ENCODE measurements around the gene CD55.

DNA sequence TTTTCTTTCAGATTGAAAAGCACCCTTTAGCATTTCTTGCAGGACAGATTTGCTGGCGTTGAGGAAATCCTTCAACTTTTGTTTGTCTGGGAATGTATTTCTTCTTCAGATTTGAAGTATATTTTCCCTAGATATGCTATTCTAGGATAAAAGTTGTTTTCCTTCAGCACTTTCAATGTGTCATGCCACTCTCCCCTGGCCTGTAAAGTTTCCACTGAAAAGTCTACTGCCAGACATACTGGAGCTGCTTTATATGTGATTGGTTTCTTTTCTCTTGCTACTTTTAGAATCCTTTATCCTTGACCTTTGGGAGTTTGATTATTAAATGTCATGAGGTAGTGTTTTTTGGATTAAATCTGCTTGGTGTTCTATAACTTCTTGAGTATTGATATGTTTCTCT lies 44.2 kb upstream of the CD55 start:
- TF ChIP-seq, protein P1, sequence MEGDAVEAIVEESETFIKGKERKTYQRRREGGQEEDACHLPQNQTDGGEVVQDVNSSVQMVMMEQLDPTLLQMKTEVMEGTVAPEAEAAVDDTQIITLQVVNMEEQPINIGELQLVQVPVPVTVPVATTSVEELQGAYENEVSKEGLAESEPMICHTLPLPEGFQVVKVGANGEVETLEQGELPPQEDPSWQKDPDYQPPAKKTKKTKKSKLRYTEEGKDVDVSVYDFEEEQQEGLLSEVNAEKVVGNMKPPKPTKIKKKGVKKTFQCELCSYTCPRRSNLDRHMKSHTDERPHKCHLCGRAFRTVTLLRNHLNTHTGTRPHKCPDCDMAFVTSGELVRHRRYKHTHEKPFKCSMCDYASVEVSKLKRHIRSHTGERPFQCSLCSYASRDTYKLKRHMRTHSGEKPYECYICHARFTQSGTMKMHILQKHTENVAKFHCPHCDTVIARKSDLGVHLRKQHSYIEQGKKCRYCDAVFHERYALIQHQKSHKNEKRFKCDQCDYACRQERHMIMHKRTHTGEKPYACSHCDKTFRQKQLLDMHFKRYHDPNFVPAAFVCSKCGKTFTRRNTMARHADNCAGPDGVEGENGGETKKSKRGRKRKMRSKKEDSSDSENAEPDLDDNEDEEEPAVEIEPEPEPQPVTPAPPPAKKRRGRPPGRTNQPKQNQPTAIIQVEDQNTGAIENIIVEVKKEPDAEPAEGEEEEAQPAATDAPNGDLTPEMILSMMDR (IDR thresholded peaks at IDR 0.05; ENCODE audit: low read depth, low read length, poor library complexity, severe bottlenecking): no peak
- no peak for TF ChIP-seq EZH2phosphoT487 (IDR thresholded peaks at IDR 0.05; ENCODE audit: borderline replicate concordance, low read length)
